CD14-positive monocyte (primary cell): ENCODE results near the gene ZNF280D. TPM values are rescaled to one million over a fixed set of nuclear protein-coding genes. Genes with fewer than 3 reads are reported as not detected.

Experiments
- DNase-seq, 3 donors: peaks; one replicate each; pipeline ENCODE4 v3.0.0-alpha.2; 2011 to 2022
- H2AFZ ChIP-seq: 2 replicates; pipeline ENCODE4 v1.6.0; 2012; ENCODE audit warnings: mild to moderate bottlenecking, low read depth, low read length, inconsistent platforms; ENCODE audit not compliant: insufficient read depth, poor library complexity, severe bottlenecking
- H3K27ac ChIP-seq, 2 donors: 1 replicate in 1 of 2; 2 replicates in 1 of 2; pipeline ENCODE4 v1.5.1; 2012 to 2013; ENCODE audit warnings: low read length in 2 of 2, control low read depth in 1 of 2, inconsistent platforms in 1 of 2, low read depth in 1 of 2, mild to moderate bottlenecking in 1 of 2
- H3K27me3 ChIP-seq, 2 donors: one replicate each; pipeline versions ENCODE4 v1.6.0 to v1.6.1; 2011 to 2013; ENCODE audit warnings: low read length in 2 of 2; ENCODE audit not compliant: control insufficient read depth in 2 of 2, insufficient read depth in 2 of 2
- H3K36me3 ChIP-seq, 2 donors: replicated peaks in 1 of 2; 1 replicate in 1 of 2; 2 replicates in 1 of 2; pipeline versions ENCODE4 v1.5.1 to v1.6.1; 2012 to 2013; ENCODE audit warnings: low read length in 2 of 2, control low read depth in 1 of 2, inconsistent platforms in 1 of 2, mild to moderate bottlenecking in 1 of 2; ENCODE audit not compliant: insufficient read depth in 2 of 2, control insufficient read depth in 1 of 2
- H3K4me1 ChIP-seq, 2 donors: 1 replicate in 1 of 2; 2 replicates in 1 of 2; pipeline versions ENCODE4 v1.5.1 to v1.6.1; 2012 to 2013; ENCODE audit warnings: low read length in 2 of 2, control low read depth in 1 of 2, inconsistent platforms in 1 of 2, mild to moderate bottlenecking in 1 of 2, moderate library complexity in 1 of 2; ENCODE audit not compliant: insufficient read depth in 2 of 2, control insufficient read depth in 1 of 2
- H3K4me2 ChIP-seq: replicated peaks from 2 replicates; pipeline ENCODE3; 2012; ENCODE audit warnings: low read length, moderate library complexity, mild to moderate bottlenecking; ENCODE audit not compliant: poor library complexity, severe bottlenecking; ENCODE audit errors: extremely low read depth
- H3K4me3 ChIP-seq, 3 experiments: fragments of 200-600 bp in 1 of 3; sonication (generic) in 1 of 3; replicated peaks in 1 of 3; 1 replicate in 2 of 3; 2 replicates in 1 of 3; pipeline ENCODE4 v1.5.1; 2011 to 2013; ENCODE audit warnings: low read length in 3 of 3, mild to moderate bottlenecking in 3 of 3, control low read depth in 2 of 3, low read depth in 2 of 3, inconsistent platforms in 1 of 3, moderate library complexity in 1 of 3
- H3K79me2 ChIP-seq: 2 replicates; pipeline ENCODE4 v1.6.0; 2012; ENCODE audit warnings: mild to moderate bottlenecking, control low read depth, inconsistent platforms, low read length, moderate library complexity; ENCODE audit not compliant: insufficient read depth
- H3K9ac ChIP-seq: 2 replicates; pipeline ENCODE4 v1.6.0; 2017; ENCODE audit warnings: low read length, mild to moderate bottlenecking; ENCODE audit not compliant: insufficient read depth, poor library complexity, severe bottlenecking
- H3K9me3 ChIP-seq, 2 donors: replicated peaks in 1 of 2; 1 replicate in 1 of 2; 2 replicates in 1 of 2; pipeline versions ENCODE4 v1.5.1 to v1.6.1; 2012 to 2013; ENCODE audit warnings: low read length in 2 of 2, control low read depth in 1 of 2; ENCODE audit not compliant: control insufficient read depth in 1 of 2, insufficient read depth in 1 of 2
- H4K20me1 ChIP-seq: 2 replicates; pipeline ENCODE4 v1.6.0; 2012; ENCODE audit warnings: mild to moderate bottlenecking, low read length, control low read depth, moderate library complexity; ENCODE audit not compliant: insufficient read depth
- H3K27ac Mint-ChIP-seq, 7 donors: one replicate each; pipeline ENCODE4 v1.8.0; 2020; ENCODE audit warnings: mild to moderate bottlenecking in 7 of 7, mixed read lengths in 7 of 7, moderate library complexity in 6 of 7, inconsistent platforms in 2 of 7
- H3K27me3 Mint-ChIP-seq, 3 donors: one replicate each; pipeline ENCODE4 v1.8.0; 2021 to 2022; ENCODE audit warnings: low read depth in 3 of 3, mild to moderate bottlenecking in 3 of 3, mixed read lengths in 3 of 3, moderate library complexity in 3 of 3, inconsistent platforms in 1 of 3
- H3K36me3 Mint-ChIP-seq, 2 donors: one replicate each; pipeline ENCODE4 v1.8.0; 2020; ENCODE audit warnings: mixed read lengths in 2 of 2, inconsistent platforms in 1 of 2, mild to moderate bottlenecking in 1 of 2
- H3K4me1 Mint-ChIP-seq: one replicate; pipeline ENCODE4 v1.8.0; 2020; ENCODE audit warnings: mild to moderate bottlenecking, mixed read lengths
- H3K4me3 Mint-ChIP-seq, 2 donors: one replicate each; pipeline ENCODE4 v1.8.0; 2020; ENCODE audit warnings: mild to moderate bottlenecking in 2 of 2, mixed read lengths in 2 of 2, moderate library complexity in 1 of 2
- H3K9me3 Mint-ChIP-seq, 7 donors: one replicate each; pipeline ENCODE4 v1.8.0; 2020 to 2022; ENCODE audit warnings: mixed read lengths in 7 of 7, mild to moderate bottlenecking in 6 of 7, moderate library complexity in 6 of 7, inconsistent platforms in 2 of 7
- CTCF ChIP-seq: fragments of 200-600 bp; IDR thresholded peaks from one replicate; pipeline ENCODE4 v1.8.0; 2022; ENCODE audit warnings: antibody characterized with exemption, mild to moderate bottlenecking
- WGBS: methylation state at CpG from one replicate; pipeline ENCODE4 v1.1.5; 2013; ENCODE audit warnings: missing lambda C conversion rate; ENCODE audit not compliant: insufficient coverage; 5-methylcytosine and 5-hydroxymethylcytosine counted together
- intact Hi-C, 2 donors: fragments of 100-400 bp; cut with micrococcal nuclease; formaldehyde crosslinking; loops; one replicate each; pipeline versions ENCODE4 v1.15.0 to v1.15.1; 2023
- polyA plus RNA-seq, 3 donors: library from polyadenylated mRNA; depleted of rRNA in 1 of 3; unstranded in 2 of 3; stranded (reverse) in 1 of 3; fragments of 300-500 nt in 2 of 3; fragments of >200 nt in 1 of 3; fragmentation: Illumina TruSeq in 2 of 3; gene quantifications; 1 replicate in 2 of 3; 2 replicates in 1 of 3; pipeline ENCODE4 v1.2.3, GENCODE V29; 2012 to 2021

The ZNF280D gene
- polyA plus RNA-seq, 3 donors, result 5.1 to 14.2 (median 8.0) TPM

- no peak for TF ChIP-seq CTCF
- Histone ChIP-seq H3K4me1 (no peaks in the 10 kb centered on the region), H3K27me3 (no peaks in the 10 kb centered on the region), H4K20me1 (no peaks in the 10 kb centered on the region), H3K4me2 (no peak overlapping the region), H2AFZ (no peak overlapping the region), H3K9ac (no peak overlapping the region), H3K4me3 (no peak overlapping the region), H3K9me3 (peaks cover 4 to 7% of the 10 kb centered on the region in 2 donors), H3K27ac (no peak overlapping the region), H3K79me2 (no peaks in the 10 kb centered on the region), H3K36me3 (no peaks in the 10 kb centered on the region)
- Mint-ChIP-seq H3K9me3 (peaks cover 3 to 16% (median 8%) of the 10 kb centered on the region in 7 donors), H3K36me3 (no peaks in the 10 kb centered on the region), H3K27me3 (no peaks in the 10 kb centered on the region), H3K27ac (no peak overlapping the region), H3K4me1 (no peaks in the 10 kb centered on the region), H3K4me3 (no peak overlapping the region)
- DNase-seq, result no peak
- intact Hi-C loops, result no loop called here
- no CpG with 5 or more reads among the region's 1 CpG for WGBS
Observed at GRCh38 chr15:56600380-56600779, 132.9 kb downstream of the ZNF280D start.

- Mint-ChIP-seq H3K36me3 (no peaks in the 10 kb centered on the region), H3K9me3 (peaks cover 1 to 16% (median 5%) of the 10 kb centered on the region in 7 donors), H3K27ac (no peak overlapping the region), H3K27me3 (no peaks in the 10 kb centered on the region), H3K4me3 (no peak overlapping the region), H3K4me1 (no peaks in the 10 kb centered on the region)
- H3K4me3 ChIP-seq, result no peak overlapping the region
- H2AFZ ChIP-seq, result no peak overlapping the region
- no peaks in the 10 kb centered on the region for H4K20me1 ChIP-seq
- H3K27me3 ChIP-seq, result no peaks in the 10 kb centered on the region
- no peaks in the 10 kb centered on the region for H3K4me1 ChIP-seq
- H3K79me2 ChIP-seq, result no peaks in the 10 kb centered on the region
- no peak for TF ChIP-seq CTCF
- intact Hi-C loops, result no loop called here
- H3K27ac ChIP-seq, result no peak overlapping the region
- no CpG with 5 or more reads among the region's 5 CpGs for WGBS
- H3K9me3 ChIP-seq, result peaks cover 4 to 7% of the 10 kb centered on the region in 2 donors
- H3K36me3 ChIP-seq, result no peaks in the 10 kb centered on the region
- no peak overlapping the region for H3K4me2 ChIP-seq
- no peak overlapping the region for H3K9ac ChIP-seq
- no peak for DNase-seq
Observed at GRCh38 chr15:56598991-56599390, 134.3 kb downstream of the ZNF280D start.
